Activated T-helper 1 cell treated with anti-CD3 and anti-CD28 coated beads, Interleukin-12 subunit alpha, Interleukin-12 subunit beta, Interleukin-2, Interleukin-4 antibody, amounts not matched to agents 30 ng/mL and 10 ng/mL and 1 ng/mL, durations not matched to agents 14 hours and 24 hours and 36 hours (primary cell): ENCODE results near the gene ST6GALNAC1. TPM values are rescaled to one million over a fixed set of nuclear protein-coding genes. Genes with fewer than 3 reads are reported as not detected.

Experiments used
- total RNA-seq: library from RNA; stranded (reverse); gene quantifications from 2 replicates; pipeline ENCODE4 v1.2.3, GENCODE V29; 2022

Gene ST6GALNAC1
- total RNA-seq, 1 donor from 2014 or later: 0.83 TPM

Other genes with a start within 250 kb of the ST6GALNAC1 start
- gene UBE2O, start 190.6 kb downstream of the ST6GALNAC1 start, total RNA-seq: 44.9 and 45.1 TPM in 2 replicates
- gene AANAT, start 176.2 kb downstream of the ST6GALNAC1 start, total RNA-seq: not detected in 2 replicates
- gene RHBDF2, start 142.3 kb downstream of the ST6GALNAC1 start, total RNA-seq: 53.2 and 53.7 TPM in 2 replicates
- gene CYGB, start 106.0 kb downstream of the ST6GALNAC1 start, total RNA-seq: not detected in 2 replicates
- gene PRCD, start 103.7 kb downstream of the ST6GALNAC1 start, total RNA-seq: not detected in 2 replicates
- not detected in 2 replicates for gene ST6GALNAC2, start 57.9 kb downstream of the ST6GALNAC1 start, total RNA-seq
- gene MXRA7, start 67.2 kb upstream of the ST6GALNAC1 start, total RNA-seq: 3.8 and 5.1 TPM in 2 replicates
- 80.5 TPM in 2 replicates for gene JMJD6, start 82.8 kb upstream of the ST6GALNAC1 start, total RNA-seq
- 35.5 and 38.2 TPM in 2 replicates for gene METTL23, start 83.1 kb upstream of the ST6GALNAC1 start, total RNA-seq
- gene SRSF2, start 93.6 kb upstream of the ST6GALNAC1 start, total RNA-seq: 535 and 541 TPM in 2 replicates
- gene MFSD11, start 94.4 kb upstream of the ST6GALNAC1 start, total RNA-seq: 16.6 and 17.1 TPM in 2 replicates
- gene MGAT5B, start 224.6 kb upstream of the ST6GALNAC1 start, total RNA-seq: 0.81 and 1.2 TPM in 2 replicates